T-helper 1 cell (primary cell): ENCODE results near the gene MMP24.

Experiments used
- DNase-seq, 5 donors: peaks; one replicate each; pipeline ENCODE4 v3.0.0-alpha.2; 2012 to 2020

MMP24 gene

GRCh38 chr20:35295674-35296073 is 69.2 kb downstream of the MMP24 start:
- DNase-seq: no peak

GRCh38 chr20:35296101-35296554 is 69.6 kb downstream of the MMP24 start:
- DNase-seq: no peak

- DNase-seq: no peak
Observed at GRCh38 chr20:35297155-35297554, 70.7 kb downstream of the MMP24 start.

GRCh38 chr20:35297740-35298139 is 71.2 kb downstream of the MMP24 start:
- DNase-seq: no peak

- DNase-seq: no peak
Observed at GRCh38 chr20:35298264-35298663, 71.8 kb downstream of the MMP24 start.

GRCh38 chr20:35299780-35300179 is 73.3 kb downstream of the MMP24 start:
- DNase-seq: no peak

- no peak for DNase-seq
Observed at GRCh38 chr20:35300469-35301262, 74.2 kb downstream of the MMP24 start.

GRCh38 chr20:35301426-35301825 is 74.9 kb downstream of the MMP24 start:
- DNase-seq: no peak

- peak in 1 of 5 donors; percentile 27 for DNase-seq
Observed at GRCh38 chr20:35302421-35303335, 76.2 kb downstream of the MMP24 start.

GRCh38 chr20:35303382-35303734 is 76.9 kb downstream of the MMP24 start:
- no peak for DNase-seq

GRCh38 chr20:35303735-35304491 is 77.4 kb downstream of the MMP24 start:
- peak; percentile 54 to 88 (median 75) for DNase-seq

GRCh38 chr20:35304956-35305355 is 78.5 kb downstream of the MMP24 start:
- DNase-seq: no peak

GRCh38 chr20:35305682-35306556 is 79.4 kb downstream of the MMP24 start:
- DNase-seq: peak in 1 of 5 donors; percentile 89

- DNase-seq: peak in 1 of 5 donors; percentile 43
Observed at GRCh38 chr20:35306931-35307517, 80.5 kb downstream of the MMP24 start.

GRCh38 chr20:35307666-35308653 is 81.5 kb downstream of the MMP24 start:
- no peak for DNase-seq

GRCh38 chr20:35311409-35311808 is 84.9 kb downstream of the MMP24 start:
- peak in 1 of 5 donors; percentile 76 for DNase-seq

GRCh38 chr20:35311822-35312221 is 85.3 kb downstream of the MMP24 start:
- DNase-seq: no peak

- peak in 1 of 5 donors; percentile 55 for DNase-seq
Observed at GRCh38 chr20:35312318-35312717, 85.8 kb downstream of the MMP24 start.

- DNase-seq: no peak
Observed at GRCh38 chr20:35314816-35315631, 88.5 kb downstream of the MMP24 start.
